Memory B cell (primary cell): ENCODE measurements around the gene KIF21A.
A peak's percentile ranks its signal among the peaks of the same experiment; 100 is the strongest.

Experiments used
- ATAC-seq: fragments of 150-1000 bp; cut with Tn5 transposase; 2 replicates; pipeline ENCODE4 v1.10.0; 2021; ENCODE audit warnings: low read depth, mild to moderate bottlenecking, moderate library complexity
- DNase-seq, 2 donors: peaks; one replicate each; pipeline ENCODE4 v3.0.0; 2022; ENCODE audit warnings: low spot score in 2 of 2
- H3K27ac Mint-ChIP-seq: one replicate; pipeline ENCODE4 v1.8.0; 2022; ENCODE audit warnings: mild to moderate bottlenecking, moderate library complexity, mixed read lengths
- H3K27me3 Mint-ChIP-seq: one replicate; pipeline ENCODE4 v1.8.0; 2022; ENCODE audit warnings: mixed read lengths
- H3K36me3 Mint-ChIP-seq: one replicate; pipeline ENCODE4 v1.8.0; 2022; ENCODE audit warnings: mild to moderate bottlenecking, mixed read lengths
- H3K4me1 Mint-ChIP-seq: one replicate; pipeline ENCODE4 v1.8.0; 2022; ENCODE audit warnings: mixed read lengths
- H3K4me3 Mint-ChIP-seq: one replicate; pipeline ENCODE4 v1.8.0; 2022; ENCODE audit warnings: mild to moderate bottlenecking, moderate library complexity, mixed read lengths
- H3K9me3 Mint-ChIP-seq: one replicate; pipeline ENCODE4 v1.8.0; 2022; ENCODE audit warnings: mixed read lengths

Gene KIF21A

GRCh38 chr12:39448038-39448437, 5.1 kb upstream of the KIF21A start:
- H3K4me3 Mint-ChIP-seq = no peak overlapping the region
- no peaks in the 10 kb centered on the region for H3K9me3 Mint-ChIP-seq
- ATAC-seq = no peak
- H3K27ac Mint-ChIP-seq = no peak overlapping the region
- H3K4me1 Mint-ChIP-seq = peaks cover 4% of the 10 kb centered on the region
- H3K36me3 Mint-ChIP-seq = no peaks in the 10 kb centered on the region
- H3K27me3 Mint-ChIP-seq = peaks cover 6% of the 10 kb centered on the region
- DNase-seq = no peak

- no peaks in the 10 kb centered on the region for H3K36me3 Mint-ChIP-seq
- no peaks in the 10 kb centered on the region for H3K9me3 Mint-ChIP-seq
- ATAC-seq (no peak), DNase-seq (no peak)
- H3K27ac Mint-ChIP-seq = peak overlapping the region; percentile 58
- peak overlapping the region; percentile 86 for H3K4me3 Mint-ChIP-seq
- peaks cover 6% of the 10 kb centered on the region for H3K27me3 Mint-ChIP-seq
- peaks cover 10% of the 10 kb centered on the region for H3K4me1 Mint-ChIP-seq
Measured at GRCh38 chr12:39443929-39444209, 949 bp upstream of the KIF21A start.

- Mint-ChIP-seq H3K27me3 (peaks cover 5% of the 10 kb centered on the region), H3K4me1 (peaks cover 10% of the 10 kb centered on the region)
Measured at GRCh38 chr12:39442831-39443080, 164 bp downstream of the KIF21A start.

GRCh38 chr12:39441963-39442830, 723 bp downstream of the KIF21A start:
- Mint-ChIP-seq H3K27ac (peak overlapping the region; percentile 76), H3K36me3 (no peaks in the 10 kb centered on the region), H3K9me3 (no peaks in the 10 kb centered on the region), H3K4me3 (peak overlapping the region; percentile 88), H3K4me1 (peaks cover 10% of the 10 kb centered on the region), H3K27me3 (peaks cover 5% of the 10 kb centered on the region)
- DNase-seq = peak; percentile 22 to 51
- ATAC-seq = peak; percentile 16

More at GRCh38 chr12:39442831-39443080, 164 bp downstream of the KIF21A start:
- Mint-ChIP-seq H3K9me3 (no peaks in the 10 kb centered on the region), H3K36me3 (no peaks in the 10 kb centered on the region), H3K27ac (peak overlapping the region; percentile 76), H3K4me3 (peak overlapping the region; percentile 88)
- ATAC-seq = no peak
- DNase-seq = no peak

- H3K27me3 Mint-ChIP-seq = peaks cover 5% of the 10 kb centered on the region
- no peaks in the 10 kb centered on the region for H3K9me3 Mint-ChIP-seq
- peaks cover 10% of the 10 kb centered on the region for H3K4me1 Mint-ChIP-seq
- no peak overlapping the region for H3K27ac Mint-ChIP-seq
- H3K36me3 Mint-ChIP-seq = no peaks in the 10 kb centered on the region
- DNase-seq = no peak
- H3K4me3 Mint-ChIP-seq = peak overlapping the region; percentile 88
- no peak for ATAC-seq
Measured at GRCh38 chr12:39441189-39441962, 1.5 kb downstream of the KIF21A start.

GRCh38 chr12:39440781-39441180, 2.1 kb downstream of the KIF21A start:
- H3K9me3 Mint-ChIP-seq = no peaks in the 10 kb centered on the region
- DNase-seq (no peak), ATAC-seq (no peak)
- peaks cover 5% of the 10 kb centered on the region for H3K27me3 Mint-ChIP-seq
- H3K36me3 Mint-ChIP-seq = no peaks in the 10 kb centered on the region
- H3K27ac Mint-ChIP-seq = no peak overlapping the region
- no peak overlapping the region for H3K4me3 Mint-ChIP-seq
- H3K4me1 Mint-ChIP-seq = peaks cover 10% of the 10 kb centered on the region

- no peak overlapping the region for H3K27ac Mint-ChIP-seq
- no peaks in the 10 kb centered on the region for H3K36me3 Mint-ChIP-seq
- ATAC-seq (no peak), DNase-seq (no peak)
- peaks cover 5% of the 10 kb centered on the region for H3K27me3 Mint-ChIP-seq
- H3K4me3 Mint-ChIP-seq = no peak overlapping the region
- peaks cover 10% of the 10 kb centered on the region for H3K4me1 Mint-ChIP-seq
- no peaks in the 10 kb centered on the region for H3K9me3 Mint-ChIP-seq
Measured at GRCh38 chr12:39440101-39440500, 2.8 kb downstream of the KIF21A start.

- Mint-ChIP-seq H3K36me3 (no peaks in the 10 kb centered on the region), H3K4me3 (no peak overlapping the region), H3K4me1 (no peaks in the 10 kb centered on the region), H3K27me3 (no peaks in the 10 kb centered on the region), H3K9me3 (no peaks in the 10 kb centered on the region), H3K27ac (no peak overlapping the region)
- DNase-seq (no peak), ATAC-seq (no peak)
Measured at GRCh38 chr12:39435531-39435930, 7.4 kb downstream of the KIF21A start.

- no peak overlapping the region for H3K27ac Mint-ChIP-seq
- no peaks in the 10 kb centered on the region for H3K9me3 Mint-ChIP-seq
- H3K4me1 Mint-ChIP-seq = no peaks in the 10 kb centered on the region
- no peak overlapping the region for H3K4me3 Mint-ChIP-seq
- no peaks in the 10 kb centered on the region for H3K27me3 Mint-ChIP-seq
- DNase-seq (no peak), ATAC-seq (no peak)
- H3K36me3 Mint-ChIP-seq = no peaks in the 10 kb centered on the region
Measured at GRCh38 chr12:39431797-39432196, 11.1 kb downstream of the KIF21A start.

GRCh38 chr12:39431002-39431796, 11.7 kb downstream of the KIF21A start:
- ATAC-seq (no peak), DNase-seq (no peak)
- Mint-ChIP-seq H3K27ac (no peak overlapping the region), H3K36me3 (no peaks in the 10 kb centered on the region), H3K4me3 (no peak overlapping the region), H3K27me3 (no peaks in the 10 kb centered on the region), H3K9me3 (no peaks in the 10 kb centered on the region), H3K4me1 (no peaks in the 10 kb centered on the region)

GRCh38 chr12:39429809-39430208, 13.1 kb downstream of the KIF21A start:
- Mint-ChIP-seq H3K27me3 (no peaks in the 10 kb centered on the region), H3K4me1 (no peaks in the 10 kb centered on the region), H3K9me3 (no peaks in the 10 kb centered on the region), H3K27ac (no peak overlapping the region), H3K36me3 (no peaks in the 10 kb centered on the region), H3K4me3 (no peak overlapping the region)
- DNase-seq = no peak
- ATAC-seq = no peak

GRCh38 chr12:39427360-39427808, 15.5 kb downstream of the KIF21A start:
- Mint-ChIP-seq H3K36me3 (no peaks in the 10 kb centered on the region), H3K4me1 (no peaks in the 10 kb centered on the region), H3K4me3 (no peak overlapping the region), H3K9me3 (no peaks in the 10 kb centered on the region), H3K27ac (no peak overlapping the region), H3K27me3 (no peaks in the 10 kb centered on the region)
- ATAC-seq = no peak
- DNase-seq = no peak

- DNase-seq (no peak), ATAC-seq (no peak)
- Mint-ChIP-seq H3K27ac (no peak overlapping the region), H3K4me1 (no peaks in the 10 kb centered on the region), H3K27me3 (no peaks in the 10 kb centered on the region), H3K4me3 (no peak overlapping the region), H3K36me3 (no peaks in the 10 kb centered on the region), H3K9me3 (no peaks in the 10 kb centered on the region)
Measured at GRCh38 chr12:39426636-39427240, 16.2 kb downstream of the KIF21A start.

- no peak overlapping the region for H3K4me3 Mint-ChIP-seq
Measured at GRCh38 chr12:39420043-39420442, 22.9 kb downstream of the KIF21A start.

More at GRCh38 chr12:39420043-39420442, 22.9 kb downstream of the KIF21A start:
- H3K27me3 Mint-ChIP-seq = no peaks in the 10 kb centered on the region
- H3K4me1 Mint-ChIP-seq = no peaks in the 10 kb centered on the region
- peaks cover 3% of the 10 kb centered on the region for H3K36me3 Mint-ChIP-seq
- DNase-seq = no peak
- no peak overlapping the region for H3K27ac Mint-ChIP-seq
- ATAC-seq = no peak
- peaks cover 3% of the 10 kb centered on the region for H3K9me3 Mint-ChIP-seq
